Measurements from ENCODE around the gene DYNC2H1.
"Not testable (repeated sequence)": the region's sequence is repeated elsewhere in the genome, so short reads cannot be mapped to it uniquely, and the experiment has no call there.

Gene DYNC2H1

DNA sequence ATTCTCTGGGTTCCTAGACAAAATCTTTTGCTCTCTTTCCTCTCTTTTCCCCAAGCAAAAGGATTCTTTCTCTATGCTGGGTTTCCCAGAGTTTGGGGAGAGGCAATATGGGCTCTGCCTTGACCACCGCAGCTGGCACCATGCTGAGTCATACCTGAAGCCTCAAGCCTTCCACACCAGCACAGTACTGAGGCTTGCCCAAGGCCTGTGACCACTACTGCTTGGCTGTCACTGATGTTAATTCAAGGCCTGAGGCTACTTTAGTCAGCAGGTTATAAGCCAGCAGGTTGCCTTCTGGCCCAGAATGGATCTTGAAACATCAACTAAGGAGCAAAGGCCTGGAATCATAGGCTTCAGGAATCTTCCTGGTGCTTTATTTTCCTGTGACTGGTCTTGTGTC lies 185.3 kb downstream of the DYNC2H1 start:
- DNase-seq: no peak

DNA sequence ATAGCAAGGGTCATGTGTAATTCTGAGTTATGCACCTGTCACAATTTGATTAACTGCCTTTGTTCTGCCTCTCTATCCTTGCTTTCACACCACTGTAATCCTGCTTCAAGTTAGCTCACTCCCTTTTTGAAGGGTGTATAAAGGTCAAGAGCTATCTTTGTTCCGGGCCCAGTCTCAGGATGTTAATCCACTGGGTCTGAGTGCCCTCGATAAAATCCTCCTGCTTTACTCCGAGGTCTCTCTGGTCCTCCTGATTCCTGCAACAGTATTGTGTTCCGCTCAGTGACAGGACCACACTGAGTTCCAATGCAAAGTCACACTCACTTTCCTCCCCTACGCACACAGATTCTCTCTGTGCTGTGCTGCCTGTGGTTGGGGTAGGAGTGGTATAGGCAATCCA lies 186.5 kb downstream of the DYNC2H1 start:
- DNase-seq: no peak

DNA sequence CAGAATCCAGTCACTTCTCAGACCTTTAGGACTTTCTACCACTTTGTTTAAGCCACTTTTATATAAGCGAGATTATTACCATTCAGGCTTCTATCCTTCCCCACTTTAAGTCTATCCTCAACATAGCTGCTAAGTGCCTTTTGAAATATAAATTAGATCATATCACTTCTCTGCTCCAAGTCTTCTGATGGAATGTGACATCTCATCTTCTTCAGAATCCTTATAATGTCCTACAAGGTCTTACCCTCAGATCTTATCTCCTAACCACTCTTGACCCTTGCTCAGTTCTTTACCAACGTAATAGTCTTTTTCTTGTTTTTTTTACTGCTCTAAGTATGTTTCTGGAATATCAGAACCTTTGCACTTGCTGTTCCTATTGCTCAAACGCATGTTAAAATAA lies 188.7 kb downstream of the DYNC2H1 start:
- no peak for DNase-seq

DNA sequence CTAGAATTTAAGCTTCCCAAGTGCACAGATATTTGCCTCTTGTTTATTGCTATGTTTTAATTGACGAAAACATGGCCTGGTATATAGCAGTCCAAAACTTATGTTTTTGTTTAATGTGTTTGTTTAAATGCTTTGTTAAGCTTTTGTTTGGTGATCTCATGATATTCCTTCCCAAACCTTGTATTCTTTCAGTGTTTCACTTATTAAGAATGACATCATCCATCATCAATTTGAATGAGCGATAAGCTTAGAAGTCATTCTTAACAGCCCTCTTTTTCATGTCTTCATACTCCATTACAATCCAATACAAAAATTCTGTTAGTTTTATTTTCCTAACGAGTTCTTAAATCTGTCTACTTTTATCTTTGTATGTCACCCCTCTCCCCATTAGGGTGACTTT lies 206.0 kb downstream of the DYNC2H1 start:
- DNase-seq: no peak

DNA sequence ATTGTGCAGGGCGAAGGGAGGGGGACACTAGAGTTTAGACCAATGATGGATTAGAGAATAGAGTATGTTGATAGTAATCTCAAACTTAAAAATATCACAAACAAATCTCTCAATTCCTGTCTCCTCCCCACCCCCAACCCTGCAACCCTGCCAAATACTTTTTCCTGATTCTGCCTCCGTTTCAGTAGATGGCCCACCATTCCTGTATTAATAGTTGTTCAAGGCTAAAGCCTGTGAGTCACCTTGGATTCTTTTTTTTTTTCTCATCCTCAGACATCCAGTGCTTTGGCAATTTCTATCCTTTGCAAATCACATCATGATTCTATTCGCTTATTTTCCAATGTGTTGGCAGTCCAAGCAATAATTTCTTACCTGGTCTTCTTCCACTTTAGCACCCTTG lies 207.9 kb downstream of the DYNC2H1 start:
- DNase-seq: no peak

DNA sequence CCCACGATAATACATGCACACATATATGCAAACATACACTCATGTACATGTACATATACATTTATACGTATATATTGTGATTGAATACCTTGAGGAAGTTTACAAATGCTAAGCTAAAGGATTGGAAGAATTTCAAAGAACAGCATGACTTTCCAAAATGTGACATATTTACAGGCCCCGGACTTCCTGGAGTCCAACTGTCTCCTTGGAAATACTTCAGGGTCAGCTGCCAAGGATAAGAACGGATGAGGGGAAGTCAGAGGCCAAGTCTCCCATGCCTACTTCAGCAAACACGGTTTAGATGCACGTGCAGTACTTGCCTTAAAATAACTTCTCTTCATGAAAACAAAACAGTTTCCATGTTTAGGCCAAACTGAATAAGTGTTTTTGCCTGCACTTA lies 213.6 kb downstream of the DYNC2H1 start:
- DNase-seq: no peak

DNA sequence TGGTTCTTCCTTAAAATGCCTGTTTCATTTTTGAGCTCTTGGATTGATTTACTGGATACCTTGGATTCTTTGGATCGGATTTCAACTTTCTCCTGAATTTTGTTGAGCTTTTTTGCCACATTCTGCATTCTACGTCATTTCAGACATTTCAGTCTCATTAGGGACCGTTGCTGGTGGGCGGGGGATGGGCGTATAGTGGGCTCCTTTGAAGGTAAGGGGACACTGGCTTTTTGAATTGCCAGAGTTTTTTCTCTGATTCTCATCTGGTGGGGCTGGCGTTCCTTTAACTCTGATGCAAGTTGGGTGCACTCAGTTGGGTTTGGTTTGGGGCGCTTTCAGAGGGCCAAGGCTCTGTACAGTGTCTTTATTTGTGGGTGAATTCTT lies 216.5 kb downstream of the DYNC2H1 start:
- DNase-seq: no peak

DNA sequence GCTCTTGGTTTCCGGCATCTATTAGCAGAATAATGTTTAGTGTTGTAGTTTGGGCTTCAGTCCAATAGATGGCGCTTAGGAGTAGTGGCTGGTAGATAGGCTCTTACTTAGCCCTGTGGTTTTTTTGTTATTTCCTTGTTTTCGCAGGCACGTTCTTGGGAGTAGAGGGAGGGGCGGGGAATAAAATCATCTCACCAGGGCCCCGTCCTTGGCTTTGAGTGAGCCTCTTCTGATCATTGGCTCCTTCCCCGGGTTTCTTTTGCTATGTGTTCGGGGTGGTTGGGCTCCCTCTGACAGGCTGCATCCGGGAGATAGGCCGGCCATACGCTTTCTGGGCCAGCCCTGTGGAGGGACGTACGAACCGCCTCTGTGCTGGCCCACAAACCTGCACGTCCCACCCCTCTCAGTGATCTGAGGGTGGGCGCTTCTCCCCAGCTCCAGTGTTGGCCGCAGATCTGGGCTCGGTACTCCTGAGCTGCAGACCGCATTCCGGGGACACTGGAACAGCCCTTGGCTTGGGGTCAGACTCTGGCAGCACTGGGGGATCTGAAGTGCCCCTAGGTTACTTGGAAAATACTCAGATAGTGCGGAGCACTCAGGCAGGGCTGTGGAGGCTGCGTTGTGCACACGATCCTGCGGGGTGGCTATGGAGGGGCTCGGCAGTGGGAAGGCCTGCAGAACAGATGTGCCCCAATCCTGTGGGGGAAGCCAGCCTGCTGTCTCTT lies 217.0 kb downstream of the DYNC2H1 start:
- DNase-seq: peak; percentile 76 to 80

DNA sequence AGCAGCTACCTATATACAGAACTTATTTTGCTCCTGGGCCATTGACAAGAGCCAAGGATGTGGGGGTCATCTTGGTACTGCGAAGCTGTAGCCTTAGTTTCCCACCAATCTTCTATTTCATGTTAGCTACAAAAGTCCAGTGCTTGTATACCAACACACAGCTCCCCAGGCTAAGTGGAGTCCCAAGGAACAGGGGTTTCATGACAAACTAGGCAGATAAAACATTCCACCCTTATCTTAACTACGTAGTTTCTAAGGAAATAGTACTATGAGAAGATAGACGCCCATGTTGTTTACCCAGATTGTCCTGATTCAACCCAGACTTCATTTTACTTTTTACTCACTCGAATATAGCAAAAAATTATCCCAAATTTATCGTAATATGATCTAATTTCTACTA lies 218.5 kb downstream of the DYNC2H1 start:
- DNase-seq: no peak

DNA sequence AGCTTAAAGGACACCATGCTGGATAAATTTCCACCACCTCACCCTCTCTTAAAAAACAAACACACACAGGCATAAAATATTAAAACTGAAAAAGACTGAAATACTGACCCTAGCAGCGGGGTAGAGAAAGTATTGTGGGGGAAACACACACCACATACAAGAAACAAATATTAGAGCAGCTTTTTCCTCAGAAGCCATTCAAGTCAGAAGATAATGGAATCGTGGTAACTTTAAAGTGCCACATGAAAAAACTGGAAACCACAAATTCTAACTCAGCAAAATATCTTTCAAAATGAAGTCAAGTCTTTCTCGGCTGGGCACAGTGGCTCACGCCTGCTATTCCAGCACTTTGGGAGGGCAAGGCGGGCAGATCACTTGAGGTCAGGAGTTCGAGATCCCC lies 223.2 kb downstream of the DYNC2H1 start:
- no peak for DNase-seq

DNA sequence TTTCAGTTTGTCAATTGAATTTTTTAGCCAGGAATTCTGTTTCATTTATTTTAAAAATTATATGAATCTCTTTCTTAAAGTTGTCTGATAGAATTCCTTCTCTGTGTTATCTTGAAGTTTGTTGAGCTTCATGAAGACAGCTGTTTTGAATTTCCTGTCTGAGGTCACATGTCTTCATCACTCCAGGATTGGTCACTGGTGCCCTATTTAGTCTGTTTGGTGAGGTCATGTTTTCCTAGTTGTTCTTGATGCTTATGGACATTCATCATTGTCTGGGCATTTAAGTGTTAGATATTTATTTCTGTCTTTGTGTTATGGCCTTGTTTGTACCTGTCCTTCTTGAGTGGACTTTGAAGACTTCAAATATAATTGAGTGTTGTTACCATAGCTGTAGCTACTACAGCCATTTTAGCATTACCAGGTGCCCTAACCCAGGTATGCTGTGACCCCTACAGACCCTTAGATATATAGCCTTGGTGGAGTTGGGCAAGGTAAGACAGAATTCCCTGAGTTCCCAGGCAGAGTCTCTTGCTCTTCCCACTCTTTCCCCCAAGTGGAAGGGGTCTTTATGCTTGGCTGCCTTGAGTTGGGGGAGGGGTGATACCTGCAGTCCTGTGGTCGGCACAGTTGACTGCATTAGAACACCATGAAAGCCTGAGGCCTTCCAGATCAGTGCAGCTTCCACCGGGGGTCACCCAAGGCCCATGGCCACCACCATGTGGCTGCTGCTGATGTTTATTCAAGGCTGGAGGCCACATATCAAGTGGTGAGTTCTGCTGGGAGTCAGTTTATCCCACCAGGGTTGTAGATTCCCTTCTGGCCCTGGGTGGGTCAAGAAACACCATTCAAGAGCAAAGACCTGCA lies 229.6 kb downstream of the DYNC2H1 start:
- DNase-seq: no peak

DNA sequence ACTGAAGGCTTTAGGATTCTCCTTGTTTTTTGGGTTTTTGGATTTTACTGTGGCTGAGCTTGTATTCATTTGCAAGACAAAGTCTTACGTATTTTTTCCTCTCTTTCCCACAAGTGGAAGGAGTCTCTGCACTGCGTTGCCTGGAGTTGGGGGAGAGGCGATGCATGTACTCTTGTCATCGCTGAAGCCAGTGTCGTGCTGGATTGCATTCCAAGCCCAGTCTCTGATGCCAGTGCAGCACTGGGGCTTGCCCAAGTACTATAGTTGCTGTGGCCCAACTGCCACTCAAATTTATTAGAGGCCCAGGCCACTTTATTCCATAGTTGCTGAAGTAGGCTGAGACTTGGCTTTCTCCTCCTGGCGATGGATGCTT lies 230.2 kb downstream of the DYNC2H1 start:
- DNase-seq: no peak

DNA sequence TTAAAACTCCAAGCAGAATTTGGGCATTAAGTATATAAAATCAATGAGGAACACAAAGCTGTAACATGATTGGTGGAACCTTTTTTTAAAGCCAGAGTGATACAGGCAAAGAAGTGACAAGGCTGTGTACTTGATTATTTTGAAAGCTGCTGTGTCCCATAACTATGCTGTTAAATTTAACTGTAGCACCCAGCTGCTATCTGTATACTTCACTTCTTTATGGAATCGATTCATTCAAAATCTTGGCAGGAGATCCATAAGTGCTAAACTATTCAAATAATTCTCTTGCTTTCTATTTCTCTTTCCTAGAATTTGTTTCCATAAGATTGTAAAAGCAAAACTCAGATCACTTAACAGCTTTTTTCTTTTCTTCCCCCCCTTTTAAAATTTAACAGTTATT lies 231.7 kb downstream of the DYNC2H1 start:
- no peak for DNase-seq

DNA sequence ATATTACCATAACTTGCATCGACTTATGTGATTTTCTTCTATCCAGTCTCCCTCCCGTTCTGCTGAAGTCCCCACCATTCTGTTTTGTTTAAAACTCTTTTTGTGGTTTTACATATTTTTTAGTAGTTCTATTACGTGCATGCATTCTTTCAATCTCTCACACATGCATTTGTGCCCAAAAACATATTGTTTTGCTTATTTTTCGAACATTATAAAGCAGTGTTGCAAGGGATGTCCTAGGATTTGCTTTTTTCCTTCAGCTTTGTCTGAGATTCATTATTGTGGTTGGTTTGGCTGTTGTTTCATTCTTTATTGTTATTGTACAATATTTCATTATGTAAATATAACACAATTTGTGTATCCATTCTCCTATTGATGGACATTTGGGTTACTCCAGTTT lies 235.7 kb downstream of the DYNC2H1 start:
- DNase-seq: no peak

DNA sequence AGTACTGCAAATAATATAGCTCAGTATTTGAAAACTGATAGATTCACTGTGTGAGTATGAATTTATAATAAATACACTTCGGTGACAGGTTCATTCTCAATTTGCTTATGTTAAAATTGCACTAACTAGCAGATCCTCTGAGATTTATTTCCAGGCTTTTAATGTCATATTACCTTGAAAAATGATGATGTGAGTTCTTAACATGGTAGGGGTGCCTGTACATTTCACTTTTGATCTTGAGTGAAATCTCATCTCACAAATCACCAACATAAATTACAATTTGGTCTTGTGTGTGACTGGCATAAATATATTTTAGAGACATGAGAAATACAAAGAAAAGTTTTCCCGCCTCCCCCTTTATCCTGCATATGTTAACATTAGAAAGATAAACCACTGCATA lies 240.4 kb downstream of the DYNC2H1 start:
- DNase-seq: no peak

DNA sequence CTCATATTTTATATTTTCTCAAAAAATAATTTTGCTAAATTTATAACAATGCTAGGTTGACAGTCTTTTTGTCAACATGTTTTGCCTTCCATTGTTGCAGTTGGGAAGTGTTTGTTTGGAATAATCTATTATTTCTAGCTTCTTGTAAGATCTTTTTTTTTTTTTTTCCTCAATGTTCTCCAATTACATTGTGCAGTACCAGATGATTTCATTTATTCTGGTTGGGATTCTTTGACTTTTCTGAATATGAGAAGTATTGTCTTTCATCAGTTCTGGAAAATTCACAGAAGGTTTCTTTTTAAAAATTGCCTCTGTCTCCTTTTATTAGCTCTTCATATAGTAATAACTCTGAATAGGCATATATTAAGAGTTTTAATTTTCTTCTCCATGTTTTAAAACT lies 245.4 kb downstream of the DYNC2H1 start:
- no peak for DNase-seq

DNA sequence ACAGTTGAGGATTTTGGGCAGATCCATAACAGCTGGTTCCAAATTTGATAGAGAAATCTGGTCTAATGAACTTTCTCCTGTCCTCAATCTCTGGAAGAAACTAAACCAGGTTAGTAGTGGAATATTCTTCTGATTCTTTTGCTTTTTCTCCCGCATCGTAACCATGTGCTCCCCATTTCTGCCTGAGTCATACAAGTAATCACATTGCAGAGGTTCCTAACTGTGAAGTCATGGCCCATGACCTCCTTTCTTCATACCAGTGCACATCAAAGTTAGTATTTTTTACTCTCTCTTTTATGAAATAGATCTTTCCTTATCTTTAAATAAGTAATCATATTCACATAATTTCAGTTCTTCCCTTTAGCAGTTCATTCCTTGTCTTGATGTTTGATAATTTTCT lies 249.0 kb downstream of the DYNC2H1 start:
- no peak for DNase-seq

DNA sequence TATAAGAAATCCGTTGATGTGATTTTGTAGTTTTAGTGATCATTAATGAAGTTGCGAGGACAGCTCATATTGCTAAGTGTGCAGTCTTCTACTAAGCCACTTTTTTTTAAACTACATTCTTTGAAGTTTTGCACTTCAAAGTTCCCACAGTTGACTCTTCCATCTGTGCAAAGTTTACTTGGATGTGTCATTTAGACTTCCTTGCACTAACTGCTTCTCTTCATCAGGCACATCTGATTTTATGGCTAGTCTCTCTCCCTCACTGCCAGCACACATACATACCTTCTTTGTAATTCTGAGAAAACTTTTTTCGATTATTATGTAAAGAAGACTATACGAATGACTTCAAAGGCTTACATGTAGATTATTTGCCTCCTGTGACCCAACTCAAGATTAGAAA lies 250.0 kb downstream of the DYNC2H1 start:
- DNase-seq: no peak

DNA sequence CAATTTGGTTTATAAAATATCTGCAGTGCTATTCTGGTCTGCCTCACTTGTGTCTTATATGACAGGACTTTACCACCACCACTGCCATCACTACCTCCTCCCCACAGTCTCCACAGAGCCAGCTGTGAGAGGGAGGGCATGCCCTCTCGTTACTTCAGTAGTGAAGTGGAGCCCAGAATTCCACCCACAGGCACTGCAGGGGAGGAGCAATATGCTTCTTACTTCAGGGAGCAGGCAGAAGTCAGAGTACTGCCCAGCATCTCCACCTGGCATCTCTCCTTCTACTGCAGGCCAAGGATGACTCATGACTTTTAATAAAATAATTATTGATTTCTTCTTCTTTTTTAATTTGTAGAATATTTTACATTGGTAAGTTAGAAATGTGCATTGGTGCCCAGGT lies 255.5 kb downstream of the DYNC2H1 start:
- DNase-seq: no peak

DNA sequence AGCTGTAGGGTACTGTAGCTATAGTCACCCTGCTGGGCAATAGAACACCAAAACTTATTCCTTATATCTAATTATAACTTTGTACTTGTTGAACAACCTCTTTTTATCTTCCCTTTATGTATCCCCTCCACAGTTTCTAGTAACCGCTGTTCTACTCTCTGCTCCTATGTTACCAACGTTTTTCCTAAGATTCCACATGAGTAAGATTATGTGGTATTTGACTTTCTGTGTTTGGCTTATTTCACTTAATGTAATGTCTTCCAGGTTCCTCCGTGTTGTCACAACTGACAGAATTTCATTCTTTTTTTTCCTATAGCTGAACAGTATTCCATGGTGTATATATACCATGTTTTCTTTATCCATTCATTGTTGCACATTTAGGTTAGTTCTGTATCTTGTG lies 258.4 kb downstream of the DYNC2H1 start:
- DNase-seq: no peak

DNA sequence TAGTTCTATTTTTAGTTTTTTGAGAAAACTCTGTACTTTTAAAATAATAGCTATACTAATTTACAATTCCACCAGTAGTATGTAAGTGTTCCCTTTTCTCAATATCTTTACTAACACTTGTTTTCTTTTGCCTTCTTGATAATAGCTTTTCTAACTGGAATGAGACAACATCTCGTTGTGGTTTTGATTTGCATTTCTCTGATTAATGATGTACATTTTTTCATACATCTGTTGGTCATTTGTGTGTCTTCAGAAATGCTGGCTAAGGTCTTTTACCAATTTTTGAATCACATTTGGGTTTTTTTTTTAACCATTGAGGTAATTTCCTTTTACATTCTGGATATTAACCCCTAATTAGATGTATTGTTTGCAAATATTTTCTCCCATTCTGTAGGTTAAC lies 258.9 kb downstream of the DYNC2H1 start:
- DNase-seq: no peak

DNA sequence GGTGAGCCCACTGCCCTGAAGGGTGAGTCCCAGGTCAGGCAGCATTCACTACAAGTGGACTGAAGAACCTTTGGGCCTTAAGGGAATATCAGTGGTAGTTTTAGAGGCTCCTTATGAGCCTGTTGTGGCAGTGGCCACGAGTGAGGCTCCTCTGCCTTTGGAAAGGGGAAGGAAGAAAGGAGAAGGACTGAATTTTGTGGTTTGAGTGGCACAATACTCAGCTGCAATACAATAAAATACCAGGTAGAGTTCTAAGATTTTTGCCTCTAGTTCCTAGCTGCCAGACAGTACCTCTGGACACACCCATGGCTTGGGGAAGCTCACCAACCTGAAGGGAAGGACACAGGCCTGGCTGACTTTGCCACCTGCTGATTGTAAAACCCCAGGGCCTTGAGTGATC lies 260.9 kb downstream of the DYNC2H1 start:
- peak; percentile 2 to 25 for DNase-seq

DNA sequence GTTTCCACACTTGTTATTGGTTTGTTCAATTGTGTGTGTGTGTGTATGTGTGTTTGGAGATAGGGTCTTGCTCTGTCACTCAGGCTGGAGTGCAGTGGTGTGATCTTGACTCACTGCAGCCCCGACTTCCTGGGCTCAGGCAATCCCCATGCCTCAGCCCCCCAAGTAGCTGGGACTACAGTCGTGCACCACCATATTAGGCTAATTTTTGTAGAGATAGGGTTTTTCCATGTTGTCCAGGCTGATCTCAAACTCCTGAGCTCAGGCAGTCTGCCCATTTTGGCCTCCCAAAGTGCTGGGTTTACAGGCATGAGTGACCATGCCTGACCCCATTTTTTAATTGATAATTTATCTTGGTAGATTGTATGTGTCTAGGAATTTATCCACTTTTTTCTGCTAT lies 263.7 kb downstream of the DYNC2H1 start:
- DNase-seq: no peak

DNA sequence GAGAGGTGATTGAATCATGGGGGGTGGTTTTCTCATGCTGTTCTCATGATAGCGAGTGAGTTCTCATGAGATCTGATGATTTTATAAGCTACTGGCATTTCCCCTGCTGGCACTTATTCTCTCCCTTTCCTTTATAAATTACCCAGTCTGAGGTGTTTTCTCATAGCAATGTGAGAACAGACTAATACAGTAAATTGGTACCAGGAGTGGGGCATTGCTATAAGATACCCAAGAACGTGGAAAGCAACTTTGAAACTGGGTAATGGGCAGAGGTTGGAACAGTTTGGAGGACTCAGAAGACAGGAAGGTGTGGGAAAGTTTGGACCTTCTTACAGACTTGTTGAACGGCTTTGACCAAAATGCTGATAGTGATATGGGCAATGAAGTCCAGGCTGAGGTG lies 265.0 kb downstream of the DYNC2H1 start:
- not testable (repeated sequence) for DNase-seq

DNA sequence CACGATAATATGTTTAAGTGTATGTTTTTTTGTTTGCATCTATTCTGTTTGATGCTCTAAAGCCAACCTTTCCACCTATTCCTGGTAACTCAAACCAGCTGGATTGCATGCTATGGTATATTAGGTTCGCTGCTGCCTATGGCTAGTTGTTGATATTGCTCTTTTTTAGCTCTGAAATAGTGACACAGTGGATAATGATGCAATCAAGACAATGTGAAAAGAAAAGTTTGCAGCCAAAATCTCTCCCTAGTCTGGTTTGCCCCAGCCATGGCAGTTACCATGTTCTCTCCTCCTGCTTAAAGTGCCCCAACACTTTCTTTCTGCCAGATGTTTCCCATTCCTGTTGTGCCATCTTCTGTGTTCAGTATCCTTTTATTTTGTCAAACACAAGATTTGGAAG lies 269.7 kb downstream of the DYNC2H1 start:
- no peak for DNase-seq
